Endothelial cell of umbilical vein (primary cell): ENCODE measurements around the gene PAK6. TPM values are rescaled to one million over a fixed set of nuclear protein-coding genes. Genes with fewer than 3 reads are reported as not detected.

Source experiments
- BruUV-seq: library from RNA; stranded (reverse); fragments of 400-500 nt; replicated peaks from 2 replicates; lab custom pipeline; 2021; lab: Mats Ljungman, UMichigan
- CTCF ChIA-PET: fragments of 300-600, 350-600 bp; sonication (Branson Sonifier 250); formaldehyde crosslinking; loops from one replicate; lab custom pipeline; 2021; ENCODE audit warnings: antibody characterized with exemption, inconsistent platforms; lab: Charles Lee
- POLR2A ChIA-PET: fragments of 300-600, 350-600 bp; sonication (Branson Sonifier 250); formaldehyde crosslinking; loops from one replicate; lab custom pipeline; 2021; ENCODE audit warnings: antibody characterized with exemption, inconsistent platforms; lab: Charles Lee
- DNase-seq: peaks from one replicate; pipeline ENCODE4 v3.0.0-alpha.2; 2011; ENCODE audit warnings: low read depth, low spot score
- FAIRE-seq: peaks from 2 replicates; lab custom pipeline; 2011; peaks lifted over from hg19 to GRCh38; lab: Jason Lieb, UNC
- H2AFZ ChIP-seq: 2 replicates; pipeline ENCODE4 v1.6.0; 2012; ENCODE audit warnings: low read depth, low read length, control low read depth, inconsistent platforms
- H3K27ac ChIP-seq: 2 replicates; pipeline ENCODE4 v1.5.1; 2011; ENCODE audit warnings: low read depth, mild to moderate bottlenecking, control low read depth, low read length, moderate library complexity; ENCODE audit not compliant: insufficient read depth
- H3K27me3 ChIP-seq, 2 experiments: 2 replicates each; pipeline versions ENCODE4 v1.6.0 to v1.6.1; 2011; ENCODE audit warnings: low read length in 2 of 2, mixed read lengths in 1 of 2; ENCODE audit not compliant: control insufficient read depth in 2 of 2, insufficient read depth in 2 of 2
- H3K36me3 ChIP-seq, 2 experiments: 2 replicates in 1 of 2; 3 replicates in 1 of 2; pipeline ENCODE4 v1.5.1; 2011; ENCODE audit warnings: low read length in 2 of 2, mild to moderate bottlenecking in 1 of 2, moderate library complexity in 1 of 2; ENCODE audit not compliant: control insufficient read depth in 2 of 2, insufficient read depth in 2 of 2; ENCODE audit errors: extremely low read depth in 1 of 2
- H3K4me1 ChIP-seq: 3 replicates; pipeline ENCODE4 v1.5.1; 2011; ENCODE audit warnings: mild to moderate bottlenecking, low read length; ENCODE audit not compliant: control insufficient read depth, insufficient read depth; ENCODE audit errors: extremely low read depth
- H3K4me2 ChIP-seq: 2 replicates; pipeline ENCODE4 v1.6.1; 2011; ENCODE audit warnings: low read length, control low read depth, mixed read lengths; ENCODE audit not compliant: insufficient read depth
- H3K4me3 ChIP-seq, 3 experiments: fragments of 200-600 bp in 1 of 3; sonication (generic), shearing (Covaris generic) in 1 of 3; replicated peaks in 1 of 3; 2 replicates each; pipeline ENCODE4 v1.5.1; 2011 to 2016; ENCODE audit warnings: control low read depth in 3 of 3, low read length in 3 of 3, mild to moderate bottlenecking in 2 of 3, inconsistent platforms in 1 of 3, low read depth in 1 of 3, moderate library complexity in 1 of 3; ENCODE audit not compliant: insufficient read depth in 1 of 3
- H3K79me2 ChIP-seq: 2 replicates; pipeline ENCODE4 v1.6.0; 2012; ENCODE audit warnings: low read length, inconsistent platforms; ENCODE audit not compliant: control insufficient read depth, insufficient read depth
- H3K9ac ChIP-seq: replicated peaks from 2 replicates; pipeline ENCODE3; 2011; ENCODE audit warnings: low read length, control low read depth; ENCODE audit not compliant: insufficient read depth; ENCODE audit errors: extremely low read depth
- H3K9me1 ChIP-seq: replicated peaks from 3 replicates; pipeline ENCODE4 v1.6.0; 2011; ENCODE audit warnings: mild to moderate bottlenecking, low read length; ENCODE audit not compliant: control insufficient read depth, insufficient read depth; ENCODE audit errors: extremely low read depth
- H3K9me3 ChIP-seq: replicated peaks from 2 replicates; pipeline ENCODE4 v1.5.1; 2012; ENCODE audit warnings: low read length, inconsistent platforms; ENCODE audit not compliant: control insufficient read depth, insufficient read depth
- H4K20me1 ChIP-seq: replicated peaks from 2 replicates; pipeline ENCODE3; 2011; ENCODE audit warnings: mild to moderate bottlenecking, low read length; ENCODE audit not compliant: control insufficient read depth, insufficient read depth; ENCODE audit errors: extremely low read depth
- CTCF ChIP-seq, 2 donors: IDR thresholded peaks; 1 replicate in 1 of 2; 2 replicates in 1 of 2; pipeline ENCODE4 v1.5.1; 2011; ENCODE audit warnings: low read length in 2 of 2, mild to moderate bottlenecking in 2 of 2, moderate library complexity in 2 of 2, control low read depth in 1 of 2, inconsistent platforms in 1 of 2, low read depth in 1 of 2; ENCODE audit not compliant: insufficient read depth in 1 of 2; ENCODE audit errors: extremely low read depth in 1 of 2
- EZH2 ChIP-seq: IDR thresholded peaks from 2 replicates; pipeline ENCODE4 v1.6.1; 2012; ENCODE audit warnings: borderline replicate concordance, low read depth, mild to moderate bottlenecking, moderate library complexity, low read length, inconsistent platforms; ENCODE audit not compliant: severe bottlenecking
- FOS ChIP-seq: IDR thresholded peaks from 2 replicates; pipeline ENCODE4 v1.6.1; 2011; ENCODE audit warnings: mild to moderate bottlenecking, low read length, moderate library complexity, borderline replicate concordance; ENCODE audit not compliant: insufficient read depth
- GATA2 ChIP-seq: IDR thresholded peaks from 2 replicates; pipeline ENCODE4 v1.7.0; 2011; ENCODE audit warnings: low read depth, mild to moderate bottlenecking, moderate library complexity, mixed read lengths, low read length; ENCODE audit not compliant: insufficient read length, insufficient read depth
- JUN ChIP-seq: IDR thresholded peaks from 2 replicates; pipeline ENCODE4 v1.6.1; 2011; ENCODE audit warnings: borderline replicate concordance, low read depth; ENCODE audit not compliant: insufficient read length, insufficient read depth
- MAX ChIP-seq: IDR thresholded peaks from 2 replicates; pipeline ENCODE4 v1.6.1; 2011; ENCODE audit not compliant: insufficient read depth, insufficient read length
- MYC ChIP-seq: IDR thresholded peaks from one replicate; pipeline ENCODE4 v1.6.1; 2011; ENCODE audit warnings: mild to moderate bottlenecking, low read depth, low read length
- POLR2A ChIP-seq: IDR thresholded peaks from 2 replicates; pipeline ENCODE4 v1.6.1; 2012; ENCODE audit warnings: low read depth, mild to moderate bottlenecking, control low read depth, low read length
- POLR2AphosphoS5 ChIP-seq: IDR thresholded peaks from 2 replicates; pipeline ENCODE4 v1.6.1; 2012; ENCODE audit warnings: low read depth, mild to moderate bottlenecking, control low read depth, low read length, moderate library complexity; ENCODE audit not compliant: insufficient read depth
- dilution Hi-C: fragments of 300-500 bp; cut with MboI; formaldehyde crosslinking; loops from one replicate; pipeline ENCODE4 v1.15.0; 2019; ENCODE audit warnings: low sequenced_read_pairs; ENCODE audit not compliant: extremely low pct_ligation_motif_present
- intact Hi-C: fragments of 100-400 bp; cut with micrococcal nuclease; formaldehyde crosslinking; loops from one replicate; pipeline ENCODE4 v1.10.0; 2022
- polyA plus RNA-seq, 4 experiments: library from polyadenylated mRNA; depleted of rRNA in 3 of 4; stranded (reverse) in 3 of 4; unstranded in 1 of 4; fragments of >200 nt; gene quantifications; 2 replicates each; pipeline versions ENCODE4 v1.2.1 to v1.2.3, GENCODE V29; 2011 to 2012; ENCODE audit warnings: missing spikeins in 1 of 4
- total RNA-seq: library from RNA; stranded (reverse); gene quantifications from 2 replicates; pipeline ENCODE4 v1.2.3, GENCODE V29; 2021

PAK6 gene
- total and polyA plus RNA-seq, 2 donors (not counting 3 experiments of a cell fraction or from before 2014, with no cell fraction given): not detected

GRCh38 chr15:40286794-40287193 lies 47.9 kb downstream of the PAK6 start:
- no peak overlapping the region for H3K4me2 ChIP-seq
- no peak overlapping the region for H3K4me3 ChIP-seq
- H3K9me1 ChIP-seq: no peaks in the 10 kb centered on the region
- intact Hi-C loops: no loop called here
- H3K9me3 ChIP-seq: no peaks in the 10 kb centered on the region
- FAIRE-seq: no peak
- peaks cover 12% of the 10 kb centered on the region for H3K4me1 ChIP-seq
- no peaks in the 10 kb centered on the region for H3K79me2 ChIP-seq
- DNase-seq: no peak
- peaks cover 18 to 25% of the 10 kb centered on the region in 2 experiments for H3K27me3 ChIP-seq
- H4K20me1 ChIP-seq: no peaks in the 10 kb centered on the region
- H3K27ac ChIP-seq: no peak overlapping the region
- H3K36me3 ChIP-seq: no peaks in the 10 kb centered on the region
- ChIA-PET CTCF (interaction anchor here (1.2 to 7.5 kb wide), 5 partner anchors 7 to 25 kb away, joined by 5 to 77 read pairs (median 8); no protein-coding TSS in a partner anchor), POLR2A (no interaction called here)
- no TSS peak for BruUV-seq
- no peak overlapping the region for H2AFZ ChIP-seq
- TF ChIP-seq FOS (no peak), MAX (no peak), MYC (no peak), EZH2 (no peak), CTCF (IDR thresholded peaks at IDR 0.05; ENCODE audit: extremely low read depth in 1 of 2, insufficient read depth in 1 of 2, low read depth in 1 of 2, low read length in 2 of 2) (no peak)
- dilution Hi-C loops: no loop called here
- no peak overlapping the region for H3K9ac ChIP-seq

GRCh38 chr15:40287505-40287904 lies 48.6 kb downstream of the PAK6 start:
- intact Hi-C loops: no loop called here
- no peak overlapping the region for H3K4me2 ChIP-seq
- H3K4me1 ChIP-seq: peaks cover 8% of the 10 kb centered on the region
- no peaks in the 10 kb centered on the region for H3K9me3 ChIP-seq
- no peaks in the 10 kb centered on the region for H3K36me3 ChIP-seq
- H3K9ac ChIP-seq: no peak overlapping the region
- DNase-seq (no peak), FAIRE-seq (no peak)
- no peak for TF ChIP-seq POLR2A
- no peak for TF ChIP-seq GATA2
- TF ChIP-seq MYC: no peak
- TF ChIP-seq POLR2AphosphoS5: no peak
- no peak for TF ChIP-seq JUN
- TF ChIP-seq CTCF (IDR thresholded peaks at IDR 0.05; ENCODE audit: extremely low read depth in 1 of 2, insufficient read depth in 1 of 2, low read depth in 1 of 2, low read length in 2 of 2): no peak
- TF ChIP-seq MAX: no peak
- no peak for TF ChIP-seq FOS
- TF ChIP-seq EZH2: no peak
- H3K9me1 ChIP-seq: no peaks in the 10 kb centered on the region
- dilution Hi-C loops: no loop called here
- H2AFZ ChIP-seq: no peak overlapping the region
- H3K79me2 ChIP-seq: no peaks in the 10 kb centered on the region
- ChIA-PET POLR2A (no interaction called here), CTCF (interaction anchor here (1.2 to 7.5 kb wide), 3 partner anchors 8 to 24 kb away, joined by 6 to 77 read pairs (median 8); no protein-coding TSS in a partner anchor)
- H3K27me3 ChIP-seq: peaks cover 18 to 22% of the 10 kb centered on the region in 2 experiments
- no peak overlapping the region for H3K4me3 ChIP-seq
- H3K27ac ChIP-seq: no peak overlapping the region
- BruUV-seq: no TSS peak
- H4K20me1 ChIP-seq: no peaks in the 10 kb centered on the region
